Endodermal cell (in vitro differentiated cells): ENCODE data around the gene A4GALT. TPM values are rescaled to one million over a fixed set of nuclear protein-coding genes. Genes with fewer than 3 reads are reported as not detected.

Source experiments
- DNase-seq: peaks from one replicate; pipeline ENCODE4 v3.0.0-alpha.2; 2017
- H3K27ac ChIP-seq: 2 replicates; pipeline ENCODE4 v1.5.1; 2013; ENCODE audit warnings: mild to moderate bottlenecking, low read depth, low read length, moderate library complexity
- H3K27me3 ChIP-seq: 2 replicates; pipeline ENCODE4 v1.6.1; 2013; ENCODE audit warnings: mild to moderate bottlenecking, low read length, moderate library complexity; ENCODE audit not compliant: insufficient read depth, control insufficient read depth, poor library complexity, severe bottlenecking
- H3K36me3 ChIP-seq: 2 replicates; pipeline ENCODE4 v1.7.0; 2013; ENCODE audit warnings: mild to moderate bottlenecking, low read length, moderate library complexity; ENCODE audit not compliant: control insufficient read depth, insufficient read depth
- H3K4me1 ChIP-seq: one replicate; pipeline ENCODE4 v1.7.0; 2013; ENCODE audit warnings: low read length; ENCODE audit not compliant: control insufficient read depth, insufficient read depth
- H3K4me3 ChIP-seq: 2 replicates; pipeline ENCODE4 v1.5.1; 2013; ENCODE audit warnings: mild to moderate bottlenecking, low read length, moderate library complexity
- H3K9ac ChIP-seq: 2 replicates; pipeline ENCODE4 v1.6.1; 2013; ENCODE audit warnings: mild to moderate bottlenecking, low read length, moderate library complexity; ENCODE audit not compliant: poor library complexity, severe bottlenecking; ENCODE audit errors: extremely low read depth
- H3K9me3 ChIP-seq: 2 replicates; pipeline ENCODE4 v1.6.1; 2013; ENCODE audit warnings: mild to moderate bottlenecking, low read length, moderate library complexity; ENCODE audit not compliant: control insufficient read depth
- H3K27ac Mint-ChIP-seq: 2 replicates; pipeline ENCODE4 v1.8.0; 2020; ENCODE audit warnings: mixed read lengths
- H3K27me3 Mint-ChIP-seq: 2 replicates; pipeline ENCODE4 v1.8.0; 2021; ENCODE audit warnings: mild to moderate bottlenecking, mixed read lengths; ENCODE audit not compliant: insufficient read depth
- H3K36me3 Mint-ChIP-seq: 2 replicates; pipeline ENCODE4 v1.8.0; 2020; ENCODE audit warnings: low read depth, mixed read lengths
- H3K4me1 Mint-ChIP-seq: 2 replicates; pipeline ENCODE4 v1.8.0; 2020; ENCODE audit warnings: mixed read lengths
- H3K4me3 Mint-ChIP-seq: 2 replicates; pipeline ENCODE4 v1.8.0; 2020; ENCODE audit warnings: mild to moderate bottlenecking, moderate library complexity, mixed read lengths
- H3K9me3 Mint-ChIP-seq: 2 replicates; pipeline ENCODE4 v1.8.0; 2020; ENCODE audit warnings: mild to moderate bottlenecking, mixed read lengths
- CTCF ChIP-seq: fragments of 200-600 bp; sonication (generic); conservative IDR thresholded peaks from 2 replicates; pipeline ENCODE4 v1.5.0; 2021; ENCODE audit warnings: antibody characterized with exemption, mild to moderate bottlenecking
- WGBS, 2 experiments: methylation state at CpG; one replicate each; pipeline versions ENCODE4 v1.1.5 to v1.1.7; 2013; ENCODE audit warnings: missing lambda C conversion rate in 2 of 2, mixed read lengths in 1 of 2; ENCODE audit not compliant: insufficient coverage in 1 of 2, insufficient read length in 1 of 2; 5-methylcytosine and 5-hydroxymethylcytosine counted together
- total RNA-seq, 2 donors: library from RNA; stranded (reverse); fragmentation: NEBNext Ultra II Directional in 1 of 2; extraction: Animal tissue kit (Norgen Biotek cat#: 25700) in 1 of 2; gene quantifications; 2 replicates in 1 of 2; 3 replicates in 1 of 2; pipeline ENCODE4 v1.2.1, GENCODE V29; 2021

A4GALT gene
- total RNA-seq, 2 donors from 2014 or later = 5.3 to 7.7 TPM

GRCh38 chr22:42642806-42643633 is 77.7 kb downstream of the A4GALT start:
- H3K4me3 Mint-ChIP-seq = no peak overlapping the region
- no peaks in the 10 kb centered on the region for H3K36me3 Mint-ChIP-seq
- H3K9ac ChIP-seq = no peak overlapping the region
- 89 to 91% methylated on average over 6 to 12 of the region's 12 CpGs for WGBS, 2 experiments
- H3K9me3 ChIP-seq = no peaks in the 10 kb centered on the region
- H3K9me3 Mint-ChIP-seq = no peaks in the 10 kb centered on the region
- H3K27ac Mint-ChIP-seq = no peak overlapping the region
- no peak overlapping the region for H3K27ac ChIP-seq
- no peaks in the 10 kb centered on the region for H3K36me3 ChIP-seq
- TF ChIP-seq CTCF = no peak
- H3K27me3 Mint-ChIP-seq = no peaks in the 10 kb centered on the region
- no peak for DNase-seq
- H3K27me3 ChIP-seq = no peaks in the 10 kb centered on the region
- peaks cover under 1% of the 10 kb centered on the region for H3K4me1 ChIP-seq
- H3K4me3 ChIP-seq = no peak overlapping the region
- H3K4me1 Mint-ChIP-seq = peaks cover 27% of the 10 kb centered on the region

Other genes starting within 250 kb of the A4GALT start
- 10 to 100 TPM; 63.8 to 98.0 TPM for gene RRP7A, start 201.1 kb downstream of the A4GALT start, total RNA-seq
- gene SERHL2, start 166.9 kb downstream of the A4GALT start, total RNA-seq = 10 to 100 TPM; 12.6 to 12.8 TPM
- 100 to 1,000 TPM in 1 of 2 donors, 10 to 100 TPM in 1; 81.9 to 102 TPM for gene POLDIP3, start 106.0 kb downstream of the A4GALT start, total RNA-seq
- gene ATP5MGL, start 80.3 kb downstream of the A4GALT start, total RNA-seq = 1 to 10 TPM in 1 of 2 donors, under 1 TPM in 1; 0.46 to 1.8 TPM
- 10 to 100 TPM; 89.5 to 92.4 TPM for gene CYB5R3, start 71.5 kb downstream of the A4GALT start, total RNA-seq
- 10 to 100 TPM; 20.5 to 36.9 TPM for gene ARFGAP3, start 136.4 kb upstream of the A4GALT start, total RNA-seq